Colonic mucosa (tissue), 4 donors: ENCODE results near the gene MOB2. TPM values are rescaled to one million over a fixed set of nuclear protein-coding genes. Genes with fewer than 3 reads are reported as not detected.

Experiments used
- DNase-seq: peaks from one replicate; pipeline ENCODE4 v3.0.0-alpha.2; 2020
- H3K27ac ChIP-seq: fragments of 200-600 bp; one replicate; pipeline ENCODE4 v1.8.0; 2021
- H3K27me3 ChIP-seq: fragments of 200-600 bp; one replicate; pipeline ENCODE4 v1.8.0; 2021
- H3K36me3 ChIP-seq: fragments of 200-600 bp; one replicate; pipeline ENCODE4 v1.8.0; 2021
- H3K4me1 ChIP-seq: fragments of 200-600 bp; one replicate; pipeline ENCODE4 v1.8.0; 2021; ENCODE audit warnings: mild to moderate bottlenecking
- H3K4me3 ChIP-seq: fragments of 200-600 bp; one replicate; pipeline ENCODE4 v1.8.0; 2021
- H3K9ac ChIP-seq, 2 donors: one replicate each; pipeline ENCODE4 v1.7.0; 2013; ENCODE audit warnings: control low read depth in 2 of 2, low read depth in 2 of 2, low read length in 2 of 2
- H3K9me3 ChIP-seq: fragments of 200-600 bp; one replicate; pipeline ENCODE4 v1.8.0; 2021
- intact Hi-C: fragments of 100-400 bp; cut with DNase I; formaldehyde crosslinking; loops from one replicate; pipeline ENCODE4 v1.14.1; 2022
- total RNA-seq, 2 donors: library from RNA; stranded (reverse); fragmentation: NEBNext Ultra II Directional in 1 of 2; extraction: Animal tissue kit (Norgen Biotek cat#: 25700) in 1 of 2; gene quantifications; one replicate each; pipeline ENCODE4 v1.2.1, GENCODE V29; 2021
- TF ChIP-seq, protein P1 (sequence below): fragments of 200-600 bp; IDR thresholded peaks from one replicate; pipeline ENCODE4 v1.8.0; 2022; ENCODE audit warnings: antibody characterized with exemption, mild to moderate bottlenecking
- donor health status: healthy.
- donor health status: DM: no; HTN: no; CAD: no.
- donor health status: DM: no; HTN: no; CAD: no.

Gene MOB2
- total RNA-seq, 2 donors from 2014 or later = 41.6 to 49.2 TPM

DNA sequence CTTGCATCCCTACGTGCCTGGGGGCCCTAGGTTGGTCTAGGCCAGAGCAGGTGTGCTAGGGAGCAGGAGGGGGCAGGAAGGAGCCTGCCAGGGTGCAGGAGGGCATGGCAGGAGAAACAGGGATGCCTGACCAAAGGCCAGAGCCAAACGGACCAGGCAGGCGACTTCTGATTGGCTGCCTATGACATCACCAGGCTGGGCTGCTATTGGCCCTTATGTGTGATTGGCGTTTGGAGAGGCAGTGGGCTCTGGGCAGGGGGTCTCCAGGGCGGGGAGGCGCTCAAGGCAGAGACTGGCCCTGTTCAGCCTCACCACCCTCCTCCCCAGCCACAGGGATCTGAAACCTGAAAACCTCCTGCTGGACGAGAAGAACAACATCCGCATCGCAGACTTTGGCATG is 44.4 kb downstream of the MOB2 start:
- Histone ChIP-seq H3K36me3 (no peaks in the 10 kb centered on the region), H3K9me3 (no peaks in the 10 kb centered on the region), H3K4me1 (no peaks in the 10 kb centered on the region), H3K27me3 (no peaks in the 10 kb centered on the region), H3K4me3 (no peak overlapping the region), H3K9ac (no peak overlapping the region), H3K27ac (no peak overlapping the region)
- TF ChIP-seq, protein P1, sequence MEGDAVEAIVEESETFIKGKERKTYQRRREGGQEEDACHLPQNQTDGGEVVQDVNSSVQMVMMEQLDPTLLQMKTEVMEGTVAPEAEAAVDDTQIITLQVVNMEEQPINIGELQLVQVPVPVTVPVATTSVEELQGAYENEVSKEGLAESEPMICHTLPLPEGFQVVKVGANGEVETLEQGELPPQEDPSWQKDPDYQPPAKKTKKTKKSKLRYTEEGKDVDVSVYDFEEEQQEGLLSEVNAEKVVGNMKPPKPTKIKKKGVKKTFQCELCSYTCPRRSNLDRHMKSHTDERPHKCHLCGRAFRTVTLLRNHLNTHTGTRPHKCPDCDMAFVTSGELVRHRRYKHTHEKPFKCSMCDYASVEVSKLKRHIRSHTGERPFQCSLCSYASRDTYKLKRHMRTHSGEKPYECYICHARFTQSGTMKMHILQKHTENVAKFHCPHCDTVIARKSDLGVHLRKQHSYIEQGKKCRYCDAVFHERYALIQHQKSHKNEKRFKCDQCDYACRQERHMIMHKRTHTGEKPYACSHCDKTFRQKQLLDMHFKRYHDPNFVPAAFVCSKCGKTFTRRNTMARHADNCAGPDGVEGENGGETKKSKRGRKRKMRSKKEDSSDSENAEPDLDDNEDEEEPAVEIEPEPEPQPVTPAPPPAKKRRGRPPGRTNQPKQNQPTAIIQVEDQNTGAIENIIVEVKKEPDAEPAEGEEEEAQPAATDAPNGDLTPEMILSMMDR = no peak
- DNase-seq = no peak
- intact Hi-C loops = no loop called here

DNA sequence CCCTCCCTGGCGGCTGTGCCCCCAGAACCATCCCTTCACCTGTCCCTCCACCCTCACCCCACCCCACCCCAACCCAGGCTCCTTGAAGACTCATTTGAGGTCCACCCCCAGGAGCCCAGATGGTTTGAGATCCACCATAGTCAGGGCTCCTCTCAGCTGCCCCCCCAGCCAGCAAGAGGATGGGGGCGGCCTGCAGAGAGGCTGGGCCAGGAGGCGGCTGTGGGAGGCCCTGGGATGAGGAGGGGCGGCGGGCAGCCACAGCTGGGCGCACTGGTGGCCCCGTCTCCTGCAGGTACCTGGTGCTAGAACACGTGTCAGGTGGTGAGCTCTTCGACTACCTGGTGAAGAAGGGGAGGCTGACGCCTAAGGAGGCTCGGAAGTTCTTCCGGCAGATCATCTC is 46.1 kb downstream of the MOB2 start:
- Histone ChIP-seq H3K27me3 (no peaks in the 10 kb centered on the region), H3K4me1 (no peaks in the 10 kb centered on the region), H3K9ac (no peak overlapping the region), H3K4me3 (no peak overlapping the region), H3K9me3 (no peaks in the 10 kb centered on the region), H3K27ac (no peak overlapping the region), H3K36me3 (no peaks in the 10 kb centered on the region)
- no peak for DNase-seq
- intact Hi-C loops = no loop called here
- TF ChIP-seq, protein P1 = no peak

DNA sequence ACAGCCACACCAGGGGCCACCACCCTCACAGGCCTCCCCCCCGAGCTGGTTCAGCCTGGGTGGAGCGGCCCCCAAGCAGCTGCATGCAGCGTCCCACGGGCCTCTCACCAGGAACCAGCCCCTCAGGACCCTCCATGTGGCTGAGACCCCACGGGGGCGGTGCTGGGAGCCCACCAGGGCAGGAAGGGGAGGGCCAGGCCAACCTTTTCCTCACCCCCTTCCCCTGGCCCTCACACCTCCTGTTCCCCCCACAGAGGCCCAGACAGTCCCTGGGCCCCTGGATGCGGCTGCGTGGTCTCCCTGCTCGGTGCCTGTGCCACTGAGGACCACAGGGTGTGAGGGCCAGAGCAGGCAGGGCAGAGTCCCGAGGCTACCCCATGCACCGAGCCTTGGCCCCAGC is 46.5 kb downstream of the MOB2 start:
- no peaks in the 10 kb centered on the region for H3K4me1 ChIP-seq
- H3K9me3 ChIP-seq = no peaks in the 10 kb centered on the region
- H3K27ac ChIP-seq = no peak overlapping the region
- intact Hi-C loops = no loop called here
- TF ChIP-seq, protein P1 = no peak
- no peak overlapping the region for H3K9ac ChIP-seq
- H3K27me3 ChIP-seq = no peaks in the 10 kb centered on the region
- no peaks in the 10 kb centered on the region for H3K36me3 ChIP-seq
- H3K4me3 ChIP-seq = no peak overlapping the region
- no peak for DNase-seq

DNA sequence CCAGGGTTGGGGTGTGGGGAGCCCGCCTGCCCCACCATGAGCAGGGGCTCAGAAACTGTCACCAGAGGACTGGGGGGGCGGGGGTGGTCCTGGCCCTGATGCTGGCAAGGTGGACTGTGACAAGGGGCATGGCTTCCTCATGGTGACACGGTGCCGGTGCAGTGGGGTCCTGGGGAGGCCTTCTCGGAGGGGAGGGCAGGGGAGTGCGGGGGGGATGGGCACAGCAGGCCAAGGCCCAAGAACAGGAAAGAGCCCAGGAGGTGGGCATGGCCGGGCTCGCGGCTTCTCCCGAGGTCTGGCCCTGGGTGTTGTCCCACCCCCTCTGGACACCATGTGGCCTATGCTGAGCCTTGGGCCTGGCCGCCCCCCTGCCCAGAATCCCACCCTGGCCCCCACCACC is 47.2 kb downstream of the MOB2 start:
- TF ChIP-seq, protein P1 = no peak
- H3K27me3 ChIP-seq = no peaks in the 10 kb centered on the region
- intact Hi-C loops = no loop called here

DNA sequence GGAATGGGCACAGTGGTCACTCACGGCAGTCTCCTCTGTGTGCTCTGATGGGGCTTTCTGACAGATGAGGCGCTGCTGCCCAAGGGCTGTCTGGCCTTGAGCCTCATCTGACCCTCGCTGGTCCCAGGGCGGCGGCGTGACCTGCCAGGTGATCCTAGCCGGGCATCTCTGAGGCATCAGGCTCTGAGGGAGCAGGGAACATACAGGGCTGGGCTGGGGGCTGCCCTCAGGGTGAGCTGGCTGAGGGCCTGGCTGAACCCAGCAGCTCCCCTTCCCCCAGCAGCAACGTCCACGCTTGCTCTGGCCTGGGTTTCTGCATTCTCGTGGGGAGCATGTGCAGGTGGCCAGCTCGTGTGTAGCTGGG is 47.6 kb downstream of the MOB2 start:
- TF ChIP-seq, protein P1 = no peak
- Histone ChIP-seq H3K27ac (no peak overlapping the region), H3K4me3 (no peak overlapping the region), H3K36me3 (no peaks in the 10 kb centered on the region), H3K9me3 (no peaks in the 10 kb centered on the region), H3K4me1 (no peaks in the 10 kb centered on the region), H3K27me3 (no peaks in the 10 kb centered on the region), H3K9ac (no peak overlapping the region)
- no peak for DNase-seq
- intact Hi-C loops = no loop called here

More for the DNA sequence above, 47.2 kb downstream of the MOB2 start:
- no peak overlapping the region for H3K9ac ChIP-seq
- H3K36me3 ChIP-seq = no peaks in the 10 kb centered on the region
- H3K27ac ChIP-seq = no peak overlapping the region
- no peak overlapping the region for H3K4me3 ChIP-seq
- no peak for DNase-seq
- H3K9me3 ChIP-seq = no peaks in the 10 kb centered on the region
- no peaks in the 10 kb centered on the region for H3K4me1 ChIP-seq
